ENCODE measurements around the gene C2orf76. TPM values are rescaled to one million over a fixed set of nuclear protein-coding genes. Genes with fewer than 3 reads are reported as not detected.

C2orf76 gene
- total and polyA plus RNA-seq, 2 experiments from 2014 or later, result 3.0 to 26.2 TPM

GRCh38 chr2:119289642-119290041 lies 77.0 kb downstream of the C2orf76 start:
- in situ Hi-C loops (cut with MboI), result loop anchor here (10.0 kb wide), 2 partner anchors 265 to 405 kb away; no protein-coding TSS in a partner anchor
- Histone ChIP-seq H2AFZ (no peak overlapping the region), H4K20me1 (ENCODE audit: insufficient read depth) (no peaks in the 10 kb centered on the region), H3K4me2 (ENCODE audit: unreplicated experiment) (no peak overlapping the region), H3K27me3 (replicated peaks; ENCODE audit: insufficient read depth) (no peaks in the 10 kb centered on the region), H3K4me1 (ENCODE audit: insufficient read depth) (peaks cover 3% of the 10 kb centered on the region), H3K9me3 (ENCODE audit: low read depth) (no peaks in the 10 kb centered on the region), H3F3A (ENCODE audit: insufficient read depth) (peaks cover 2% of the 10 kb centered on the region), H3K79me2 (ENCODE audit: insufficient read depth) (no peaks in the 10 kb centered on the region), H3K9ac (no peak overlapping the region), H3K27ac (no peak overlapping the region), H3K9me2 (ENCODE audit: insufficient read depth) (no peaks in the 10 kb centered on the region), H3K4me3 (no peak overlapping the region), H3K36me3 (ENCODE audit: low read depth) (no peaks in the 10 kb centered on the region)
- WGBS, 2 experiments (ENCODE audit: low coverage in 1 of 2, low lambda C conversion rate in 2 of 2, missing lambda C conversion rate in 2 of 2), result 81 to 92% methylated on average over 6 of the region's 6 CpGs
- TF ChIP-seq EZH2 (IDR thresholded peaks at IDR 0.05; ENCODE audit: insufficient read depth, poor library complexity, severe bottlenecking), result no peak
- TF ChIP-seq EZH2phosphoT487 (IDR thresholded peaks at IDR 0.05; ENCODE audit: insufficient read depth, low read depth), result no peak
- DNase-seq, result no peak

DNA sequence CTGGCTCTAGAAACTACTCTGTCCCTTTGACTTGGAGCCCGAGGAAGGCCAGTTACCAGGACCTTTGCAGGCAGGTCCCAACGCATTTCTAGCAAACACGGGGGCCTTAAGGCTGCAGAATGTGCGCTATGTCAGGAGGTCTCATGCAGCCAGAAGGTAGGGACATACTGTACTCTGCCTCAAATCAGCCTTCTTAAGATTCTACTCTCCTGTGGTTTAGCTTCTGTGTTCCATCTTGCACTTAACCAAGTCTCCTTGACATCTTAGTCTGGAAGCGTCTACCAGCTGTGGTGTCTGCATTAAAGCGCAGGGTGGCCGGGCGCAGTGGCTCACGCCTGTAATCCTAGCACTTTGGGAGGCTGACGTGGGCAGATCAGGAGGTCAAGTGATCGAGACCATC lies 77.5 kb downstream of the C2orf76 start:
- Histone ChIP-seq H3K4me2 (ENCODE audit: unreplicated experiment) (no peak overlapping the region), H3K36me3 (ENCODE audit: low read depth) (no peaks in the 10 kb centered on the region), H3K9me3 (ENCODE audit: low read depth) (no peaks in the 10 kb centered on the region), H2AFZ (no peak overlapping the region), H3K4me1 (ENCODE audit: insufficient read depth) (peaks cover 7% of the 10 kb centered on the region), H3F3A (ENCODE audit: insufficient read depth) (peaks cover 6% of the 10 kb centered on the region), H3K27ac (no peak overlapping the region), H3K4me3 (no peak overlapping the region), H4K20me1 (ENCODE audit: insufficient read depth) (no peaks in the 10 kb centered on the region), H3K79me2 (ENCODE audit: insufficient read depth) (no peaks in the 10 kb centered on the region), H3K27me3 (replicated peaks; ENCODE audit: insufficient read depth) (no peaks in the 10 kb centered on the region), H3K9me2 (ENCODE audit: insufficient read depth) (no peaks in the 10 kb centered on the region), H3K9ac (no peak overlapping the region)
- DNase-seq, result no peak
- in situ Hi-C loops (cut with MboI), result loop anchor here (10.0 kb wide), 1 partner anchor 404 kb away; no protein-coding TSS in a partner anchor
- TF ChIP-seq EZH2 (IDR thresholded peaks at IDR 0.05; ENCODE audit: insufficient read depth, poor library complexity, severe bottlenecking) (no peak), EZH2phosphoT487 (IDR thresholded peaks at IDR 0.05; ENCODE audit: insufficient read depth, low read depth) (no peak)
- WGBS, 2 experiments (ENCODE audit: low coverage in 1 of 2, low lambda C conversion rate in 2 of 2, missing lambda C conversion rate in 2 of 2), result 93 to 94% methylated on average over 11 of the region's 11 CpGs

GRCh38 chr2:119288576-119288975 lies 78.1 kb downstream of the C2orf76 start:
- Histone ChIP-seq H3F3A (ENCODE audit: insufficient read depth) (peaks cover 9% of the 10 kb centered on the region), H4K20me1 (ENCODE audit: insufficient read depth) (no peaks in the 10 kb centered on the region), H3K4me1 (ENCODE audit: insufficient read depth) (peaks cover 10% of the 10 kb centered on the region), H3K9ac (no peak overlapping the region), H3K9me3 (ENCODE audit: low read depth) (no peaks in the 10 kb centered on the region), H3K9me2 (ENCODE audit: insufficient read depth) (no peaks in the 10 kb centered on the region), H2AFZ (no peak overlapping the region), H3K27ac (no peak overlapping the region), H3K4me2 (ENCODE audit: unreplicated experiment) (no peak overlapping the region), H3K36me3 (ENCODE audit: low read depth) (no peaks in the 10 kb centered on the region), H3K4me3 (no peak overlapping the region), H3K27me3 (replicated peaks; ENCODE audit: insufficient read depth) (no peaks in the 10 kb centered on the region), H3K79me2 (ENCODE audit: insufficient read depth) (no peaks in the 10 kb centered on the region)
- DNase-seq, result no peak
- 91 to 95% methylated on average over 6 of the region's 6 CpGs for WGBS, 2 experiments (ENCODE audit: low coverage in 1 of 2, low lambda C conversion rate in 2 of 2, missing lambda C conversion rate in 2 of 2)
- TF ChIP-seq EZH2phosphoT487 (IDR thresholded peaks at IDR 0.05; ENCODE audit: insufficient read depth, low read depth) (no peak), EZH2 (IDR thresholded peaks at IDR 0.05; ENCODE audit: insufficient read depth, poor library complexity, severe bottlenecking) (no peak)
- in situ Hi-C loops (cut with MboI), result loop anchor here (10.0 kb wide), 1 partner anchor 404 kb away; no protein-coding TSS in a partner anchor

- H3F3A ChIP-seq (ENCODE audit: insufficient read depth), result peaks cover 14% of the 10 kb centered on the region
- no peak for TF ChIP-seq EZH2 (IDR thresholded peaks at IDR 0.05; ENCODE audit: insufficient read depth, poor library complexity, severe bottlenecking)
- no peak for TF ChIP-seq EZH2phosphoT487 (IDR thresholded peaks at IDR 0.05; ENCODE audit: insufficient read depth, low read depth)
- no peaks in the 10 kb centered on the region for H3K9me2 ChIP-seq (ENCODE audit: insufficient read depth)
- H3K4me1 ChIP-seq (ENCODE audit: insufficient read depth), result peaks cover 14% of the 10 kb centered on the region
- H2AFZ ChIP-seq, result no peak overlapping the region
- 92 to 93% methylated on average over 8 of the region's 8 CpGs for whole genome bisulfite sequencing, 2 experiments (ENCODE audit: low coverage in 1 of 2, low lambda C conversion rate in 2 of 2, missing lambda C conversion rate in 2 of 2)
- H3K27me3 ChIP-seq (replicated peaks; ENCODE audit: insufficient read depth), result no peaks in the 10 kb centered on the region
- in situ Hi-C loops (cut with MboI), result loop anchor here (10.0 kb wide), 1 partner anchor 402 kb away; no protein-coding TSS in a partner anchor
- H3K36me3 ChIP-seq (ENCODE audit: low read depth), result no peaks in the 10 kb centered on the region
- no peak overlapping the region for H3K4me3 ChIP-seq
- H3K79me2 ChIP-seq (ENCODE audit: insufficient read depth), result no peaks in the 10 kb centered on the region
- H3K9me3 ChIP-seq (ENCODE audit: low read depth), result no peaks in the 10 kb centered on the region
- H3K9ac ChIP-seq, result no peak overlapping the region
- no peaks in the 10 kb centered on the region for H4K20me1 ChIP-seq (ENCODE audit: insufficient read depth)
- DNase-seq, result no peak
- no peak overlapping the region for H3K27ac ChIP-seq
- no peak overlapping the region for H3K4me2 ChIP-seq (ENCODE audit: unreplicated experiment)
Observed at GRCh38 chr2:119286661-119287060, 80.0 kb downstream of the C2orf76 start.
